ENCODE data around the gene AFAP1L2.

The AFAP1L2 gene

DNA sequence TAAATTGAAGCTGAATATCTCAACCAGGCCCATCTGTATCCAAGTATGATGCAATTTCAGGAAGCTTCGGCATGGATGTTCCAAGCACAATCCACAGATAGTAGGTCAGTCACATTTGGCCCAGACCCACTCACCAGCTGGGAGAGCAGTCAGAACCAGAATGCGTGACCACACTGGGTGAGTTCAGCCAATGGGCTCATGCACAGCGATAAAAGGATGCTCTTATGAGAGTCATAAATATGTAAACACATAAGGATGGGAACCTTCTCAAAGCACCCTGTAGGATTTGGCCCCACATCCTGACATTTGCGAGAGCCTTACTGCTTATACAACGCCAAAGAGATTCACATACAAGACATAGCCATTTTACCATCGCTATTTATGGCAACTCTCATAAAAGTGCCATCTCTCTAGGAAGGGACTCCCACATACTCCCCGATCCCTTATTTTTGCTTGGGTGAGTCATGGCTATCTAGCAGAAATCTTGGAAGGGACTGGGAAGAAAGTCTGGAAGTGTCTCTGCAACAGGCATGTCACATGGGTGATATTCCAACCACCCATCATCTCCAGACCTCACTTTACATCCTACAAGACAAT, 3.0 kb downstream of the AFAP1L2 start:
- Mint-ChIP-seq H3K4me3 (peak overlapping the region; percentile 48 to 94 (median 77)), H3K27ac (peak overlapping the region; percentile 16 to 87 (median 63)), H3K36me3 (ENCODE audit: low read depth) (no peaks in the 10 kb centered on the region), H3K9me3 (no peaks in the 10 kb centered on the region), H3K4me1 (peaks cover 76% of the 10 kb centered on the region), H3K27me3 (ENCODE audit: low read depth) (peaks cover 27% of the 10 kb centered on the region)
- TF ChIP-seq, protein P1, sequence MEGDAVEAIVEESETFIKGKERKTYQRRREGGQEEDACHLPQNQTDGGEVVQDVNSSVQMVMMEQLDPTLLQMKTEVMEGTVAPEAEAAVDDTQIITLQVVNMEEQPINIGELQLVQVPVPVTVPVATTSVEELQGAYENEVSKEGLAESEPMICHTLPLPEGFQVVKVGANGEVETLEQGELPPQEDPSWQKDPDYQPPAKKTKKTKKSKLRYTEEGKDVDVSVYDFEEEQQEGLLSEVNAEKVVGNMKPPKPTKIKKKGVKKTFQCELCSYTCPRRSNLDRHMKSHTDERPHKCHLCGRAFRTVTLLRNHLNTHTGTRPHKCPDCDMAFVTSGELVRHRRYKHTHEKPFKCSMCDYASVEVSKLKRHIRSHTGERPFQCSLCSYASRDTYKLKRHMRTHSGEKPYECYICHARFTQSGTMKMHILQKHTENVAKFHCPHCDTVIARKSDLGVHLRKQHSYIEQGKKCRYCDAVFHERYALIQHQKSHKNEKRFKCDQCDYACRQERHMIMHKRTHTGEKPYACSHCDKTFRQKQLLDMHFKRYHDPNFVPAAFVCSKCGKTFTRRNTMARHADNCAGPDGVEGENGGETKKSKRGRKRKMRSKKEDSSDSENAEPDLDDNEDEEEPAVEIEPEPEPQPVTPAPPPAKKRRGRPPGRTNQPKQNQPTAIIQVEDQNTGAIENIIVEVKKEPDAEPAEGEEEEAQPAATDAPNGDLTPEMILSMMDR (IDR thresholded peaks at IDR 0.05; ENCODE audit: unreplicated experiment in 3 of 3) = no peak

DNA sequence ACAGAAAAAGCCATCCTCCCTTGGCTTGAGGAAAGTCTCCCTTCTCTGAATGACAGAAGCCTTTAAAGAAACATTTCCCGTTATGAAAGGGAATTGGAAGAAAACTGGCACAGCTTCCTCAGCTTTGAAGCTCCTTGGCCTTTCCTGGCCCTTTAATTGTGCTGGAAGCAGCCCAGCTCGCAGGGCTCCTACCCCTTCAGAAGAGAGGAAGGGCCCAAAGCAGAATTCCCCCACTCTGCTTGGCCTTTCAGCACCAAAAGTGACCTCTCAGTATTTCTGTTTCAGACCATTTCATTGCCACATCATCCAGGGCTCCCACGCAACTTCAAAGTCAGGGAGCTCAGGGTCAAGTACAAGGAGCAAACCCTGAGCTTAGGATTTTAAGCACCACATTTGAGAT, 4.2 kb downstream of the AFAP1L2 start:
- TF ChIP-seq, protein P1 (IDR thresholded peaks at IDR 0.05; ENCODE audit: unreplicated experiment in 3 of 3) = no peak
- Mint-ChIP-seq H3K4me1 (peaks cover 81% of the 10 kb centered on the region), H3K9me3 (no peaks in the 10 kb centered on the region), H3K36me3 (ENCODE audit: low read depth) (no peaks in the 10 kb centered on the region), H3K27me3 (ENCODE audit: low read depth) (peaks cover 18% of the 10 kb centered on the region), H3K4me3 (peak overlapping the region in 2 of 3 experiments; percentile 29 to 43), H3K27ac (peak overlapping the region; percentile 59 to 83 (median 63))

DNA sequence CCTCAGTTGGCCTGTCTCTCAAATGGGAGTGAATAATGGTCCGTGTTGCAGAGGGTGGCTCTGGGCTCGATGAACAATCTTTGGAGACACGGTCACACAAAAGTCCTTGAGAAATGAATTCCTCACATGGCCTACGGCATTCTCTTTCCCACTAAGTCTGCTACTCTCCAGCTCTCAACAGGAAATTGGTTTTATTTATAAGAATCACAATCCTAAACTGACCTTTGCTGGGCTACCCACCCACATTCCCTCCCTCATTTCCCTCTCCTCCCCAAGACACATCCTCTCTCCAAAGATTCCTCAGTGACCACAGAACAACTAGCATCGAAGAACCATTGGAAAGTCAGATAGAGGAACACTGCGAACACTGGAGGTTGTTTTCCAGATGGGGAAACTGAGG, 4.7 kb downstream of the AFAP1L2 start:
- no peaks in the 10 kb centered on the region for H3K36me3 Mint-ChIP-seq (ENCODE audit: low read depth)
- H3K27me3 Mint-ChIP-seq (ENCODE audit: low read depth) = peaks cover 12% of the 10 kb centered on the region
- H3K4me3 Mint-ChIP-seq = no peak overlapping the region
- peaks cover 82% of the 10 kb centered on the region for H3K4me1 Mint-ChIP-seq
- H3K9me3 Mint-ChIP-seq = no peaks in the 10 kb centered on the region
- H3K27ac Mint-ChIP-seq = peak overlapping the region; percentile 59 to 83 (median 63)
- TF ChIP-seq, protein P1 (IDR thresholded peaks at IDR 0.05; ENCODE audit: unreplicated experiment in 3 of 3) = no peak

DNA sequence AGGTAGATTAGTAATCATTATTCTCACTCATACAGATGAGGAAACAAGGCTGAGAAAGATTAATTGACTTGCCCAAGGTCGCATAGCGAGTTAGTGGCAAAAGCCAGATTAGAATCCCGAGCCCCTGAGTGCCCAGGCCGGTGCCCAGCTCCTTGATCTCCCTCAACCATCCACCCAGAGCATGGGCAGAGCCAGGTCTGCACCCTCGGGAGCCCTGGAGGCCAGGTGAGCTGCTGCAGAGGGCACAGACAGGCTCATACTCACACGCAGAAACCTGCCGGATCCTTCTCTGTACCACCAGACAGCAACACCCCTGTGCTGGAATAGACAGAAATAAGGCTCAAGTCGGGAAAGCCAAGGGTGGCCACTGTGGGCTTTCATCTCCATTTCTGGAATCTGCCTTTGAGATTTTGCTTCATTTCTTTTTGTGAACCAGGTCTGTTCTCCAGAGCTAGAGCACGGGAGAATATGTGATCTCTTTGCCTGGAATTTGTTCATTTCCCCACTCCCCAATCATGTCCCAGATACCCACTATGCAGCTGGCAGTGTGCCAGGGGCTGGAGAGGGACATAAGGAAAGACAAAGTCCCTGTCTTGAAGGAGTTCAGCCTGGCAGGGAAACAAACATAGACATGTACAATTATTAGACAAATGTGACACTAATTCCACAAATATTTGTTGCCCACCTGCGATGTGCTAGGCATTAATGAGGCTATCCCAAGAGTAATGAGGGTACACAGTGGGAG, 5.5 kb downstream of the AFAP1L2 start:
- Mint-ChIP-seq H3K27me3 (ENCODE audit: low read depth) (peaks cover 12% of the 10 kb centered on the region), H3K36me3 (ENCODE audit: low read depth) (no peaks in the 10 kb centered on the region), H3K9me3 (no peaks in the 10 kb centered on the region), H3K27ac (peak overlapping the region; percentile 61 to 83 (median 63)), H3K4me1 (peaks cover 86% of the 10 kb centered on the region), H3K4me3 (peak overlapping the region in 2 of 3 experiments; percentile 19 to 49)
- TF ChIP-seq, protein P1 (IDR thresholded peaks at IDR 0.05; ENCODE audit: unreplicated experiment in 3 of 3) = no peak

DNA sequence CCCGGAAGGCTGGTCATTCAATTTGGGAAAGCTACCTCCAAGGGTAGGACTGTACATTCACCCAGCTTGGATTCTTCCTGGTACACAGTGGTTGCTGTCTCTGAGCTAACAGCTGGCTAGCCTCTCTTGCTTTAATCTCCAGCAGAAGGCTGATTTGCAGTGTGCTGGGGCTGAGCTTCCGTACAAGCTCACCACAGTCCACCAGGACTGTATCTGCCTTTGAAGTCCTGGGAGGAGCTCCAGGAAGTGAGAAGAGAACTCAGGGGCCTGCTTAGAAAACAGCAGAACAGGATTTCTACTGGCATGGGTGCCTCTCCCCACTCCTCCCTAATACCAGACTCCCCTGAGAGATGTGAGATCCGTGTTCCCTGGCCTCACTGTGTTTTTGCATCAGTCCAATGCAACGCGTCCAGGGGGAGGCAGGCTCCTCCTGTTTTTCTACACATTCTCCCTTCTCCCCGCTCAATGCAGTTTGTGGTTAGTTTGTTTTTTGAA, 6.6 kb downstream of the AFAP1L2 start:
- TF ChIP-seq, protein P1 (IDR thresholded peaks at IDR 0.05; ENCODE audit: unreplicated experiment in 3 of 3) = no peak
- peak overlapping the region; percentile 38 to 69 (median 63) for H3K27ac Mint-ChIP-seq
- peaks cover 13% of the 10 kb centered on the region for H3K27me3 Mint-ChIP-seq (ENCODE audit: low read depth)
- H3K9me3 Mint-ChIP-seq = no peaks in the 10 kb centered on the region
- H3K36me3 Mint-ChIP-seq (ENCODE audit: low read depth) = no peaks in the 10 kb centered on the region
- peaks cover 89% of the 10 kb centered on the region for H3K4me1 Mint-ChIP-seq
- no peak overlapping the region for H3K4me3 Mint-ChIP-seq

Measured in nephron (organoid).